DMS 273 (cell line): Measurements from ENCODE around the gene APOL3.
"Not testable (repeated sequence)": the region's sequence is repeated elsewhere in the genome, so short reads cannot be mapped to it uniquely, and the experiment has no call there.

ENCODE experiments used
- DNase-seq: peaks from one replicate; lab custom pipeline; 2025; ENCODE audit not compliant: unreplicated experiment; lab: John Stamatoyannopoulos, UW

APOL3 gene

GRCh38 chr22:36160499-36160942 lies at the start of gene APOL3:
Gene APOL3 (minus strand): TSS chr22:36160755. CDS start chr22:36149055, 11,700 bp downstream.
- no peak for DNase-seq

- DNase-seq = no peak
Observed at GRCh38 chr22:36210224-36210623, 49.7 kb upstream of the APOL3 start.

- not testable (repeated sequence) for DNase-seq
Observed at GRCh38 chr22:36209488-36209908, 48.9 kb upstream of the APOL3 start.

GRCh38 chr22:36208914-36209313 lies 48.4 kb upstream of the APOL3 start:
- DNase-seq = no peak

GRCh38 chr22:36208162-36208765 lies 47.7 kb upstream of the APOL3 start:
- DNase-seq = no peak

- DNase-seq = no peak
Observed at GRCh38 chr22:36206255-36206654, 45.7 kb upstream of the APOL3 start.

- not testable (repeated sequence) for DNase-seq
Observed at GRCh38 chr22:36205573-36205972, 45.0 kb upstream of the APOL3 start.

GRCh38 chr22:36204632-36205015 lies 44.1 kb upstream of the APOL3 start:
- DNase-seq = no peak

- no peak for DNase-seq
Observed at GRCh38 chr22:36204001-36204631, 43.6 kb upstream of the APOL3 start.

- not testable (repeated sequence) for DNase-seq
Observed at GRCh38 chr22:36203441-36203840, 42.9 kb upstream of the APOL3 start.

- peak; percentile 67 for DNase-seq
Observed at GRCh38 chr22:36202906-36203305, 42.4 kb upstream of the APOL3 start.

- DNase-seq = peak; percentile 76
Observed at GRCh38 chr22:36201630-36202319, 41.2 kb upstream of the APOL3 start, which contains the start of gene APOL4. Gene APOL4 (minus strand): TSS chr22:36201809. CDS start chr22:36201734, 75 bp downstream.

- DNase-seq = not testable (repeated sequence)
Observed at GRCh38 chr22:36201025-36201424, 40.5 kb upstream of the APOL3 start.

GRCh38 chr22:36199001-36199551 lies 38.5 kb upstream of the APOL3 start:
- DNase-seq = no peak

GRCh38 chr22:36198536-36198935 lies 38.0 kb upstream of the APOL3 start:
- no peak for DNase-seq

GRCh38 chr22:36197514-36198146 lies 37.1 kb upstream of the APOL3 start:
- DNase-seq = peak; percentile 34

GRCh38 chr22:36197065-36197440 lies 36.5 kb upstream of the APOL3 start:
- DNase-seq = peak; percentile 64

GRCh38 chr22:36196254-36197064 lies 35.9 kb upstream of the APOL3 start:
- DNase-seq = no peak

GRCh38 chr22:36194971-36195370 lies 34.4 kb upstream of the APOL3 start:
- peak; percentile 66 for DNase-seq

GRCh38 chr22:36194385-36194784 lies 33.8 kb upstream of the APOL3 start:
- no peak for DNase-seq
